ENCODE results near the gene GDPD2. TPM values are rescaled to one million over a fixed set of nuclear protein-coding genes. Genes with fewer than 3 reads are reported as not detected.

The GDPD2 gene
- total RNA-seq, 1 experiment from 2014 or later: 0.44 TPM

DNA sequence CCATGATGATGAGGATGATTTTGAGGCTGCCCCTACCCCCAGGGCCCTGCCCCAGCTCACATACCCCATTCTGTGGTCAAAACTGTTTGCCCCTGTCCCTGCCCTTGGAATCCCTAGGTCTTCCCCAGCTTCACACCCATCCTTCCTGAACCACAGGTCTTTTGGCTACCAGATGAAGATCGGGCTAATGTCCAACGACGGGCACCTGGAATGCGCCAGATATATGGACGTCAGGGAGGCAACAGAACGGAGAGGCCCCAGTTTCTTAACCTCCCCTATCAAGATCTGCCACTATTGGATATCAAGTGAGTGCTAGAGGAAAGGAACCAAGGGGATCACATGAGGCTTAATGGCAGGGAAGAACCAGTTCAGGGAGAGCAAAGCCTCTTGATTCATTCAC lies 6.6 kb downstream of the GDPD2 start:
- ChIA-PET CTCF (no interaction called here), POLR2A (ENCODE audit: unreplicated experiment) (no interaction called here)
- no peaks in the 10 kb centered on the region for H3K9me3 ChIP-seq (ENCODE audit: insufficient read depth, low read depth)
- no peak for DNase-seq
- no peaks in the 10 kb centered on the region for H4K20me1 ChIP-seq (ENCODE audit: insufficient read depth)
- no peaks in the 10 kb centered on the region for H3F3A ChIP-seq (ENCODE audit: insufficient read depth, low read depth)
- H2AFZ ChIP-seq: no peak overlapping the region
- no peak overlapping the region for H3K27ac ChIP-seq
- H3K79me2 ChIP-seq (ENCODE audit: low read depth): no peaks in the 10 kb centered on the region
- no peaks in the 10 kb centered on the region for H3K9me2 ChIP-seq (ENCODE audit: insufficient read depth)
- no TSS peak for BruUV-seq (replicated peaks)
- H3K4me3 ChIP-seq: no peak overlapping the region
- intact Hi-C loops (cut with micrococcal nuclease; ENCODE audit: unreplicated experiment): loop anchor here (5.0 kb wide), 1 partner anchor 123 kb away; no protein-coding TSS in a partner anchor
- no peak overlapping the region for H3K4me2 ChIP-seq
- no peaks in the 10 kb centered on the region for H3K36me3 ChIP-seq (ENCODE audit: low read depth)
- H3K4me1 ChIP-seq (replicated peaks; ENCODE audit: insufficient read depth): 0 out of 2 replicates have a peak, but pooled peaks cover 7% of the 10 kb centered on the region
- no peaks in the 10 kb centered on the region for H3K27me3 ChIP-seq (ENCODE audit: insufficient read depth, low read depth)
- TF ChIP-seq EZH2 (IDR thresholded peaks at IDR 0.05; ENCODE audit: low read depth): no peak
- TF ChIP-seq, protein P1, sequence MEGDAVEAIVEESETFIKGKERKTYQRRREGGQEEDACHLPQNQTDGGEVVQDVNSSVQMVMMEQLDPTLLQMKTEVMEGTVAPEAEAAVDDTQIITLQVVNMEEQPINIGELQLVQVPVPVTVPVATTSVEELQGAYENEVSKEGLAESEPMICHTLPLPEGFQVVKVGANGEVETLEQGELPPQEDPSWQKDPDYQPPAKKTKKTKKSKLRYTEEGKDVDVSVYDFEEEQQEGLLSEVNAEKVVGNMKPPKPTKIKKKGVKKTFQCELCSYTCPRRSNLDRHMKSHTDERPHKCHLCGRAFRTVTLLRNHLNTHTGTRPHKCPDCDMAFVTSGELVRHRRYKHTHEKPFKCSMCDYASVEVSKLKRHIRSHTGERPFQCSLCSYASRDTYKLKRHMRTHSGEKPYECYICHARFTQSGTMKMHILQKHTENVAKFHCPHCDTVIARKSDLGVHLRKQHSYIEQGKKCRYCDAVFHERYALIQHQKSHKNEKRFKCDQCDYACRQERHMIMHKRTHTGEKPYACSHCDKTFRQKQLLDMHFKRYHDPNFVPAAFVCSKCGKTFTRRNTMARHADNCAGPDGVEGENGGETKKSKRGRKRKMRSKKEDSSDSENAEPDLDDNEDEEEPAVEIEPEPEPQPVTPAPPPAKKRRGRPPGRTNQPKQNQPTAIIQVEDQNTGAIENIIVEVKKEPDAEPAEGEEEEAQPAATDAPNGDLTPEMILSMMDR (conservative IDR thresholded peaks at IDR 0.05): no peak

DNA sequence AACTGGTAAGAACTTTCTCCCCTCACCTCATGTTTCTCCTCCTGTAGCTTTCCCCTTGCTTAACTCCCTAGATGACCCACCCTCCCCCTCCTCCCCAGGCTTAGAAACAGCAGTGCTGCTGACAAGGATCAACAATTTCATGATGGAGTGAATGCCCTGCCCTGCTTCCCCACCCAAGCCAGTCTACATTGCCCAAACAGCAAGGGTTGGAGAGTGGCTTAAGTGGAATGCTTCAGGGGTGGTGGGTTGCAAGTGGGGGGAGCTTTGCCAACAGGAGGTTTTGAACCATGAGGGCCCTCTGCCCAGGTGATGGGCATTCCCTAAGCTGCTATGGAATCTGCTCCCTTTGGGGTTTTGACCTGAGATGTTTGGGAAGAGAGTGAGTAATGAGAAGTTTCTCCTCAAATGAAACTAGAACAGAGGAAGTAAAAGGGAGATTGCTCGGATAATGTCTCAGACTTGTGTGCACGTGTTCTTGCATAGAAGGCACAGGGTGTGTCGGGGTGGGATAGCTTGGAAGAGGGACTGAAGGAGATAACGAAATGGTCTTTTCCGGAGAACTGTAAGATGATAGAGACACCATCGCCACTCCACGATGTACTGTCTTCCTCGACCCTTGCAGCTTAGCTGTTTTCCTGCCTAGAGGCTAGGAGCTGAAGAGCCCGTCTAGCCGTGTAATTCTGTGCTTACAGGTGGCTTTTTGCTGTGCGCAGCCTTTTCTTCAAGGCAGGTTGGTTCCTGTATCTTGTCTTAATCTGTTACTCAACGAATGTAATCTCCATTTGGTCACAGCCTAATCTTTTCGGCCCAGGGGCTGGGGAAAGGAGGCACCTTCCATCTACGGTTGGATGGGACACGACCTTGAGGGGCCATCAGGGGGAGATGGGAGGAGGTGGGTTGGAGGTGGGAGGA lies 10.1 kb downstream of the GDPD2 start:
- Histone ChIP-seq H3K36me3 (ENCODE audit: low read depth) (no peaks in the 10 kb centered on the region), H3K27ac (no peak overlapping the region), H3F3A (ENCODE audit: insufficient read depth, low read depth) (no peaks in the 10 kb centered on the region), H3K4me2 (peak overlapping the region; percentile 90), H3K9me3 (ENCODE audit: insufficient read depth, low read depth) (no peaks in the 10 kb centered on the region), H2AFZ (peak overlapping the region; percentile 97), H3K79me2 (ENCODE audit: low read depth) (no peaks in the 10 kb centered on the region), H3K4me3 (peak overlapping the region; percentile 70), H4K20me1 (ENCODE audit: insufficient read depth) (no peaks in the 10 kb centered on the region), H3K27me3 (ENCODE audit: insufficient read depth, low read depth) (no peaks in the 10 kb centered on the region), H3K4me1 (replicated peaks; ENCODE audit: insufficient read depth) (0 out of 2 replicates have a peak, but pooled peaks cover 7% of the 10 kb centered on the region), H3K9me2 (ENCODE audit: insufficient read depth) (no peaks in the 10 kb centered on the region)
- BruUV-seq (replicated peaks): TSS peak; percentile 59
- no peak for TF ChIP-seq EZH2 (IDR thresholded peaks at IDR 0.05; ENCODE audit: low read depth)
- TF ChIP-seq, protein P1 (conservative IDR thresholded peaks at IDR 0.05): no peak
- POLR2A ChIA-PET (ENCODE audit: unreplicated experiment): interaction anchor here (0.5 kb wide), 1 partner anchor 1001 kb away, joined by 15 read pairs; no protein-coding TSS in a partner anchor
- intact Hi-C loops (cut with micrococcal nuclease; ENCODE audit: unreplicated experiment): loop anchor here (5.0 kb wide), 1 partner anchor 119 kb away; no protein-coding TSS in a partner anchor
- no peak for DNase-seq
- CTCF ChIA-PET: interaction anchor here (0.5 to 0.6 kb wide), 2 partner anchors 88 to 1102 kb away, joined by 4 to 7 read pairs; no protein-coding TSS in a partner anchor

DNA sequence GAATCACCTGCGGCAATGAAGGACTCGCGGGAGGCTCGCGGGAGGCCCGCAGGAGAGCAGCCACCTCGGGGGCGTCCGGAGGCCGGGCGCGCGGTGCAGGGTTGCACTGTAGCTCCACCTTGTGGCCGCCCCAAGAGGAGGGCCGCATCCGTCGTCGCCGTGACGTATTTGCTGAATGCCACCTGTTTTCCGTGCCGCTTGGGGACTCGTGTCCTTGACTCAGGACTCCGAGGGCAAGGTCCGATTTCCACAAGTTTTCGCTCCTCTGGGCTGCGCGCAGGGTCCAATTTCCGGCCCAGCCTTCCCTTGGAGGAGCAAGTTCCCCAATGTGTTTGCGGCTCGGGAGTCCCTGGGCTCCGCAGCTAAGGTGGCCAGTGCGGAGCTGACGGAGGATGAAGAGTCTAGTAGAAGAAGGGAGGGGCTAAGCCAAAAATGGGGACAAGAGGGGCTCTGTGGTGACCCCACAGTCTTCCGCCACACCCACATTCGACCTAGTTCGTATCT lies 10.8 kb downstream of the GDPD2 start:
- Histone ChIP-seq H3K27ac (0 out of 2 replicates have a peak overlapping the region, but pooled peaks have one; percentile 37), H3K36me3 (ENCODE audit: low read depth) (no peaks in the 10 kb centered on the region), H3F3A (ENCODE audit: insufficient read depth, low read depth) (no peaks in the 10 kb centered on the region), H3K79me2 (ENCODE audit: low read depth) (no peaks in the 10 kb centered on the region), H4K20me1 (ENCODE audit: insufficient read depth) (no peaks in the 10 kb centered on the region), H2AFZ (peak overlapping the region; percentile 97), H3K4me2 (peak overlapping the region; percentile 90), H3K9me2 (ENCODE audit: insufficient read depth) (no peaks in the 10 kb centered on the region), H3K4me3 (peak overlapping the region; percentile 70), H3K9me3 (ENCODE audit: insufficient read depth, low read depth) (no peaks in the 10 kb centered on the region), H3K27me3 (ENCODE audit: insufficient read depth, low read depth) (no peaks in the 10 kb centered on the region), H3K4me1 (replicated peaks; ENCODE audit: insufficient read depth) (0 out of 2 replicates have a peak, but pooled peaks cover 7% of the 10 kb centered on the region)
- intact Hi-C loops (cut with micrococcal nuclease; ENCODE audit: unreplicated experiment): loop anchor here (1.0 to 5.0 kb wide), 2 partner anchors 20 to 118 kb away; no protein-coding TSS in a partner anchor
- BruUV-seq (replicated peaks): no TSS peak
- CTCF ChIA-PET: interaction anchor here (0.5 to 0.6 kb wide), 3 partner anchors 88 to 1101 kb away, joined by 3 to 7 read pairs (median 4); no protein-coding TSS in a partner anchor
- POLR2A ChIA-PET (ENCODE audit: unreplicated experiment): interaction anchor here (0.5 kb wide), 1 partner anchor 1085 kb away, joined by 4 read pairs; no protein-coding TSS in a partner anchor
- TF ChIP-seq, protein P1 (conservative IDR thresholded peaks at IDR 0.05): peak; percentile 75
- TF ChIP-seq EZH2 (IDR thresholded peaks at IDR 0.05; ENCODE audit: low read depth): no peak
- peak; percentile 44 to 81 for DNase-seq

Data from PC-9 (cell line).